Non-pigmented ciliary epithelial cell (primary cell): ENCODE measurements around the gene CBFA2T2.
"Not testable (repeated sequence)": the region's sequence is repeated elsewhere in the genome, so short reads cannot be mapped to it uniquely, and the experiment has no call there.

Experiments used
- DNase-seq: peaks from one replicate; pipeline ENCODE4 v3.0.0-alpha.2; 2010; ENCODE audit warnings: low read depth

The CBFA2T2 gene

DNA sequence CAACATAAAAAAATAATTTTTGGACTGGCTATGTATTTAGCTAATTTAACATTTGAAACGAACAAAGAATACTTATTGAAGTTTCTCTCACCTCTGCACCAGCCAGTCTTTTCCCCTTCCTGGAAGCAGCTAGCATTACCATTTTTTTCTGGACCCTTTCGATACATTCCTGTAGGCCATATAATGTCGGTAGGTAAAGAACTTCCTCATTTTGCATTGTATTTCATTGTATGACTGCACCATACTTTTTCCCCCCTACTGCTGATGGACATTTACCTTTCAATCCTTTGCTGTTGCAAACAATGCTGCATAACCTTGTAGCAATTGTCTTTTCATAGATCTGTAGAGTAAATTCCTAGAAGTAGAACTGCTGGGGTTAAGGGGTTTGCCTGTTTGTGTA is 17.6 kb downstream of the CBFA2T2 start:
- DNase-seq = no peak

DNA sequence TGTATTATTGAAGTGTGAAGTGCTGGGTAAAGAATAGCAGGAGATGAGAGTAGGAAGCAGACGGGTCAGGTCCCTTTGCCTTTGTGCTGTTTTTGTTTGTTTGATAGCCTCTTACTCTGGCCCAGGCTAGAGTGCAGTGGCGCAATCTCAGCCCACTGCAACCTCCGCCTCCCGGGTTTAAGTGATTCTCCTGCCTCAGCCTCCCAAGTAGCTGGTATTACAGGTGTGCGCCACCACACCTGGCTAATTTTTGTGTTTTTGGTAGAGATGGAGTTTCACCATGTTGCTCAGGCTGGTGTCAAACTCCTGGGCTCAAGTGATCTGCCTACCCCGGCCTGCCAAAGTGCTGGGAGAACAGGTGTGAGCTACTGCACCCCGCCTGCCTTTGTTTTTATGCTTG is 18.1 kb downstream of the CBFA2T2 start:
- DNase-seq = not testable (repeated sequence)

DNA sequence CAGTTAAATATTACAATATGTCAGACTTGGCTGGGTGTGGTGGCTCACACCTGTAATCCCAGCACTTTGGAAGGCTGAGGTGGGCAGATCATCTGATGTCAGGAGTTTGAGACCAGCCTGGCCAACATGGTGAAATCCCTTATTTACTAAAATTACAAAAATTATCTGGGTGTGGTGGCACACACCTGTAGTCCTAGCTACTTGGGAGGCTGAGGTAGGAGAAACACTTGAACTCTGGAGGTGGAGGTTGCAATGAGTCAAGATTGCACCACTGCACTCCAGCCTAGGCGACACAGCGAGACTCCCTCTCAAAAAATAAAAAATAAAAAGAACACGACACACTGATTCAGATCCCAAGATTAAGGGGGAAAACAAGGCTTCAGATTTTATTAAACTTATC is 19.2 kb downstream of the CBFA2T2 start:
- not testable (repeated sequence) for DNase-seq

DNA sequence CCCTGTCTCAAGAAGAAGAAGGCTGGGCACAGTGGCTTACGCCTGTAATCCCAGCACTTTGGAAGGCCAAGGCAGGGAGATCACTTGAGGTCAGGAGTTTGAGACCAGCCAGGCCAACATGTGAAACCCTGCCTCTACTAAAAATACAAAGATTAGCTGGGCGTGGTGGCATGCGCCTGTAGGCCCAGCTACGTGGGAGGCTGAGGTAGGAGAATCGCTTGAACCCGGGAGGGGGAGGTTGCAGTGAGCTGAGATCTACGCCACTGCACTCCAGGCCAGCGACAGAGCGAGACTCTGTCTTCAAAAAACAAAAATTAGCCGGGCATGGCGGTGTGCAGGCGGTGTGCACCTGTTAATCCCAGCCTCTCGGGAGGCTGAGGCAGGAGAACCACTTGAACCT is 22.0 kb downstream of the CBFA2T2 start:
- DNase-seq = not testable (repeated sequence)

DNA sequence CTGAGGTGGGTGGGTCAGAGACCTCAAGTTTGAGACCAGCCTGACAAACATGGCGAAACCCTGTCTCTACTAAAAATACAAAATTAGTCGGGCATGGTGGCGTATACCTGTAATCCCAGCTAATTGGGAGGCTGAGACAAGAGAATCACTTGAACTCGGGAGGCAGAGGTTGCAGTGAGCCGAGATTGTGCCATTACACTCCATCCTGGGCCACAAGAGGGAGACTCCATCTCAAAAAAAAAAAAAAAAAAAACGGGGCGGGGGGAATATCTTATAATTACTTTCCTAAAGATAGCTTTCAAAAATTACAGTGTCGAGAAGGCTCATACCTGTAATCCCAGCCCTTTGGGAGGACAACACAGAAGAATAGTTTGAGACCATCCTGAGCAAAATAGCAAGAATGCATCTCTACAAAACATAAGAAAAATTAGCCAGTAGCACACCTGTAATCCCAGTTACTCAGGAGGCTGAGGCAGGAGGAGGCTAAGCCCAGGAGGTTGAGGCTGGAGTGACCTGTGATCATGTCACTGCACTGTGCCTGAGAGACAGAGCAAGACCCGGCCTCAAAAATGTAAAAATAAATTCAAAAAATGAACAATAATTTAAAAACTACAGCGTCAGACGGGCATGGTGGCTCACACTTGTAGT is 25.8 kb downstream of the CBFA2T2 start:
- DNase-seq = no peak

DNA sequence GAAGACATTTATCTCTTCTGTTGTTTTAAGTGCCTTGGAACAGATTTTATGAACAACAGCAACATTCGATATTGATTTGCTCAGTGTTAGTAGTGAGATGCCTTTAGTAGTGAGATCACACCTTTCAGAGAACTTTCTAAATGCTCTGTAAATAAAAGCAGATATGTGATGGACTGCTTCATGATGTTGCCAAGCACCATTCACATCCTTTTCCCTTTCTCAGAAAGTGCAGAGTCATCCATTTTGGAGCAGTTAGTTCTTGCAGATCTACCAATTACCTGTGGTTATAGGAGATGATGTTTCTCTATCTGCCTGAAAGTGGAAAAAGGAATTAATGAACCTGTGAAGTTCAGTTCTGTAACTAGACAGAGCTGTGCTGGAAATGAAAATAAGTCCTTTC is 27.0 kb downstream of the CBFA2T2 start:
- DNase-seq = no peak

DNA sequence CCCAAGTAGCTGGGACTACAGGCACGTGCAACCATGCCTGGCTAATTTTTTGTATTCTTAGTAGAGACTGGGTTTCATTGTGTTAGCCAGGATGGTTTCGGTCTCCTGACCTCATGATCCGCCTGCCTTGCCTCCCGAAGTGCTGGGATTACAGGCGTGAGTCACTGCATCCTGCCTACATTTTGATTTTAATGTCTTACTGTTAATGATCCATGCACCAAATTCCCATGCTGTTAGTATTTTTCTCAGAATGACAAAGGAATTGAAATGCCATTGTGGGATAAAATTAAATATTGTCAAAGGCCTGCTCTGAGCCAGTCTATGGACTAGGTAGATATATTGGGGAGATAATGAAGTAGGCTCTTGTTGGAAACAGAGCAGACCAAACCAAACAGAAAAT is 28.2 kb downstream of the CBFA2T2 start:
- DNase-seq = peak; percentile 37

DNA sequence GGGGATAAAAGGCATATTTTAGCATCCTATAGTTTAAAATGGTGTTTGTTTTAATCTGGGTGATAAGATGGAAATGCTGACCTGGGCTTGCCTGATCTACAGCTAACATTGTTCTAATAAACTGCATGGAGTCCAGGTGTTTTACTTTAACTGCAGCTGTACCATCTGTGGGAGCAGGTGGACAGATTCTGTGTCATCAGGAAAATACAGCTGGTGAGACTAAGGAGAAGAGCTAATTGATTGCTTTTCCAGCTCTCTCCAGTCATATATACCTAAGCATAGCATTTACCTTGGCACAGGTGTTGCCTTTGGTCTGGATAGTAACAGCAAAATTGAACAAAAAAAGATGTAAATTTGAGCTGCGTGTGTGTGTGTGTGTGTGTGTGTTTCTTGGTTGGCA is 31.6 kb downstream of the CBFA2T2 start:
- DNase-seq = no peak

DNA sequence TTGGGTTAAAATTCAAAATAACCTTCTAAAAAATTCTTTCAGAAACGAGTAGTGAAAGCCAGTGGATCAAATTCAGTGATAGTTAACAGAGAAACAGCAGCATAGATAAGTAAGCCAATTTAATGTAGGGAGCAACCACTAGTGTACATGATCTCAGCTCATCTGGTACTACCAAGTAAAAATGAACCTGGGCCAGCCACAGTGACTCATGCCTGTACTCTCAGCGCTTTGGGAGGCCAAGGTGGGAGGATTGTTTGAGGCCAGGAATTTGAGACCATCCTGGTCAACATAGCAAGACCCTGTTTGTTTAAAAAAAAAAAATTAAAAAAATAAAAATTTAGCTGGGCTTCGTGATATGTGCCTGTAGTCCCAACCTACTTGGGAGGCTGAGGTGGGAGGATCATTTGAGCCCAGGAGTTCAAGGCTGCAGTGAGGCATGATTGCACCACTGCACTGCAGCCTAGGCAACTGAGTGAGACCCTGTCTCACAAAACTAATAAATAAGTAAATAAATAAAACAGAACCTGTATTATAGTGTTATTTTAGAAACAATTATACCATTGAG is 32.4 kb downstream of the CBFA2T2 start:
- DNase-seq = no peak

DNA sequence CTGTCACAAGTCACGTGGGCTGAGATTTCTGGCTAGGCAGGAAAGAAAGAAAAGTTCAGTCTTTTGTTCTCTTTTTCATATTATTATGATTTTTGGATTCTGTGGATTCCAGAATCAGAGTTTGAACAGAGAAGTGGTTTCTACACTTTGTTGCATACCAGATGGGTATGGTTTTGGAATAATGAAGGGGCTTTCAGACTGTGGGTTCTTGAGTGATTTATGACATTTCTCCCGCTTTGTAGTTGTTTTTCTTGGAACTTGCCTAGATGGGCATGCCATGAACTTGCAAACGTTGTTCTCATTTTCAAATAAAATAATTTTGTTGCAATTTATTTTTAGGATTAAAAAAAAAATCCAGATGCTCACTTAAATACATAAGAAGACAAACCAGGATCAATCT is 34.4 kb downstream of the CBFA2T2 start:
- no peak for DNase-seq

DNA sequence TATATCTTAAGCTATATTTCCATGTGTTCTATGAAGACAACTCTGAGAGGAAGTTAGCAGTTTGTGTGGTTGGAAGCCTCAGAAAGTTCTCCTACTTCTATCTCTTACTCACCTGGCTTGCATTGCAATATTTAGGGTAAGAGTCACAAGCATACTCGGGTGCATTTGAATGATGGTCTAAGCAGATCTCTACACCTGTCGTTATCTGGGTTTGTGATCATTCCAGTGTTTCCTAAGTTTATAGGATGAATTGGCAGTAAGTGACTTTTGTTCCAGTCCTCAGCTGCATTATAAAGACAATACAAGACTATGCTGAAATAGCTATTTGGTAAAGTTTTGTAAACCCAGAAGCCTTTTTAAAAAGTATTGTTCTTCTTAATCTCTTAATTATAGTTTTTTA is 36.9 kb downstream of the CBFA2T2 start:
- no peak for DNase-seq

DNA sequence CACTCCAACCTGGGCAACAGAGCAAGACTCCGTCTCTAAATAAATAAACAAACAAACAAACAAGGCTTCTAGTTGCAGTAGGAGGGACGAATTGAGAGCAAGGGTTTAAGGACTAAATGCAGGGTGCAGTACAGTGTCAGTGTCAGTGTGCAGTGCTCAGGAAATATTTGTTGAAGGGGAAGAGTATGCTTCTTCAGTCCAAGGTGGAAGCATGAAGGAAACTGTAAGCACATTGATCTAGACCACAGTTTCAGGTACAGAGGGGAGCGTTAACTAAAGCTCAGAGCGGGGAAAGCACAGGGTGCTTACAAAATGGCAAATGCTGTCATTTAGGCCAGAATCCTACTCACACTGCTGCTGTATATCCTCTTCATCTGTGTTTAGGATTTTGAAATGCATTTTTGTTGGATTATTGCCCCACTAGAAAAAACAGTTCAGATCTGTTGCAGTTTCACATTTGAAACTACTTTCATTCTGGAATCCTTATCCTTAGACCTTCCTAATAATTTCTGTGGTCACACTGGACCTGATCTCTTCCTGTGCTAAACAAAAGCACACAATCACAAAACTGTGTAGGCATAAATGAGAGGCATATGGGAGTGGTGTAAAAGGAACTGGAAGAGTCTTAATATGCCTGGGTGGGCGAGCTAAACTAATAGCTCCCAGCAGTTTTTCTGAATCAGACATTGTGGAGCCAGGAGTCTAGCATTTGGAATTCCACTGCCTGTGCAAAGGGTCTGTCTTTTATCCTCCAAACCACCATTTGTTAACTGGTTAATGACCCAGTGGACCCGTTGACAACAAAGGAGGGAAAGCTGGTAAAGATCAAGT is 41.4 kb downstream of the CBFA2T2 start:
- DNase-seq = no peak

DNA sequence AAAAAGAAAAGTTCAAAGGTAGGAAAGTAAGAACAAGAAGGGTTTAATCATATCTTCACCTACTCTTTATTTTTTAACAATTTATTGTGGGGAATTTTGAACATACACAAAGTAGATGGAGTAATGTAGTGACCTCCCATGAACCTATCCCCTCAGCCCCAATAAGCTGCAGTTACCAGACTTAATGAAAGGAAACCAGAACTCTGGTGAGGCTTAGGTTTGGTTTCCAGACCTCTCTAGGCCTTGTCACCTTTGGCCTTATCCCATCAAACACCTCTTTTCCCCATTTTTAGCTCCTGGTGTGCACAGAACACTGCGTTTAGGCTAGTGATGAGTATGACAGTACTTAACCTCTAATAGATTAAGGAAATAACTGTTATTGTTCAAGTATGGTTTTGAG is 42.0 kb downstream of the CBFA2T2 start:
- no peak for DNase-seq

DNA sequence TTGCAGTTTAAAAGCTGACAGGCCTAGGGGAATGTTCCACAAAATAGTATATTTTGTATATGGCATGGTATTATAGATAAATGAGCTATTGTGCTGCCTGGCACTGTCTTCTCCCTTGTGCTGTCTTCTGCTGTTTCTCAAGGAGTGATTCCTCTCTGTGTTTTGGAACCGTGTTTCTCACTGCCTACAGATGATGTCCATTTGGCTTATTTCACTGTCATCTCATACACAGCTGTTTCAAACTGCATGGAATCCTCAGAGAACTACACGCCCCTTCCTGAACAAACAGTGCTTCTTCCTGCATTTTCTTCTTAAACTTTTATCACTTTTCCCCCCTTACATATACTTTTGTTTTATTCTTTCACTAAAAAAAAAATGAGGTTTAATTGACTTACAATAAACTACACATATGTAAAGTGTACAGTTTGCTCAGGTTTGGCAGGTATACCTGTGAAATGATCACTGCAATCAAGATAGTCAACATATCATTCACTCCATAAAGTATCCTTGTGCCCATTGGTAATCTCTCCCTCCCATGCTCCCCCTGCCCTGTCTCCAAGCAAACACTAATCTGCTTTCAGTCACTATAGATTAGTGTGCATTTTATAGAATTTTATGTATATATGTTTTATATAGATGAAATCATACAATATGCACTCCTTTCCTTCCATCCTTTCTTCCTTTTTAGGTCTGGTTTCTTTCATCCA is 43.0 kb downstream of the CBFA2T2 start:
- DNase-seq = no peak

DNA sequence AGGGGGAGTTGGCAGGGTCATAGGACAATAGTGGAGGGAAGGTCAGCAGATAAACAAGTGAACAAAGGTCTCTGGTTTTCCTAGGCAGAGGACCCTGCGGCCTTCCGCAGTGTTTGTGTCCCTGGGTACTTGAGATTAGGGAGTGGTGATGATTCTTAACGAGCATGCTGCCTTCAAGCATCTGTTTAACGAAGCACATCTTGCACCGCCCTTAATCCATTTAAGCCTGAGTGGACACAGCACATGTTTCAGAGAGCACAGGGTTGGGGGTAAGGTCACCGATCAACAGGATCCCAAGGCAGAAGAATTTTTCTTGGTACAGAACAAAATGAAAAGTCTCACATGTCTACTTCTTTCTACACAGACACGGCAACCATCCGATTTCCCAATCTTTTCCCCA is 45.8 kb downstream of the CBFA2T2 start:
- not testable (repeated sequence) for DNase-seq

DNA sequence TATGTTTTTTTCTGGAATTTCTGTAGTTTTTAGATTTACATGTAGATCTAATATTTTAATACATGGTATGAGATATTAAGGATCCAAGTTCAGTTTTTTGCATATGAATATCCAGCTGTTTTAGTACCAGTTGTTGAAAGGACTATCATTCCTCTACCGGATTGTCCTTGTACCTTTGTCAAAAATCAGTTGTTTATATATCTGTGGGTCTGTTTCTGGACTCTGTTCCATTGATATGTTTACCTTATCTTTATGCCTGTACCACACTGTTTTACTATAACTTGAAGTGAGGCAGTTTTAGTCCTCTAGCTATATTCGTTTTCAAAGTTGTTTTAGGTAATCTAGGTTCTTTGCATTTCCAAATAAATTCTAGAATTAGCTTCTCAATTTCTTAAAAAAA is 47.7 kb downstream of the CBFA2T2 start:
- no peak for DNase-seq

DNA sequence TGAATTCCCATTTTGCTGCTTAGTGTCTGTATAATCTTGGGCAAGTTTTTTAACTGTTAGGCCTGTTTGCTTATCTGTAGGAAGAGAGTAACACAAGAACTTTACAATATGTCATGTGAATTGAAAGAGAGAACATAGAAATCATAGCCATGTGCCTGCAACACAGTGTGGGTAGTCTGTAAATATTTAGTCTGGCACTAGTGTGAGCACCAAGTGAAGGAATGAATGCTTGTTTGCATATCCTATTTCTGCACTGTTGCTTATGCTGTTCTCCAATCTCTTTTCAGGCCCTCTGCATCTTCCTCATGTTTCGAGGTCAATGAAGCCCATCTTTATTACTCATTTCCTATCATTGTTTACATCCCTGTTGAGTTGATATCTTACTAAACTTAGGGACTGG is 49.2 kb downstream of the CBFA2T2 start:
- no peak for DNase-seq

DNA sequence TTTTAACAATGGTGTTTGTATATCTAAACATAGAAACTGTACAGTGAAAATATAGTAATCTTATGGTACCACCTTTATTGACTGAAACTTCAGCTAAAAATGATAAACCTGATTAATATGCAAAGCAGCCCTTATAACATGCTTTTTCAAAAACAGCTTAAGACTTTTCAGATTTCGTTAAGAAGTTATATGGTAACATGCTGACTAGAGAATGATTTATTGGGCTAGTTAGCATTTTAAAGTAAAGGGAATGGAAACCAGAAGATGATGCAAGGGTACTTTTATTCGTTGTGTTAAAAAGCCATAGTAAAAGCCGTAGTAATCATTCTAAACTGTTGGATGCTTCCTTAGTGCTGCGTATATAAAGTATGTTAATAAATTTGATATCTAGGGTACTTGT is 50.5 kb downstream of the CBFA2T2 start:
- DNase-seq = no peak

DNA sequence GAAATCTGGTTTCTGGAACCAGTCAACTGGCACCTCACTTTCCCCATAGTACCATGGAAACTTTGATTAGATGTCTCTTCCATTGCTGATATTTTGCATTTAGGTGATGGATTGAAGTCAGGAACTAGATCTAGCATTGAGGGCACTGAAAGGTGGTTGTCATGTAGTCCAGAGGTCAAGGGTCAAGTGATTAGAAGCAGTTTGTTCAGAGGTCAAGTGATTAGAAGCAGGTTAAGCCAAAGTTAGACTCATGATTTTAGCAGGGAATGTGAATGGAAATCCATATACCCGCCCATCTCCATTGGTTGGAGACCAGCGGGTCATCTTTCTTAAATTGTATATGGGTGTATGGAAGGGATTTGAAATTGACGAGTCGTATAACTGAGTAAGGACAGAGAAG is 51.2 kb downstream of the CBFA2T2 start:
- DNase-seq = no peak

DNA sequence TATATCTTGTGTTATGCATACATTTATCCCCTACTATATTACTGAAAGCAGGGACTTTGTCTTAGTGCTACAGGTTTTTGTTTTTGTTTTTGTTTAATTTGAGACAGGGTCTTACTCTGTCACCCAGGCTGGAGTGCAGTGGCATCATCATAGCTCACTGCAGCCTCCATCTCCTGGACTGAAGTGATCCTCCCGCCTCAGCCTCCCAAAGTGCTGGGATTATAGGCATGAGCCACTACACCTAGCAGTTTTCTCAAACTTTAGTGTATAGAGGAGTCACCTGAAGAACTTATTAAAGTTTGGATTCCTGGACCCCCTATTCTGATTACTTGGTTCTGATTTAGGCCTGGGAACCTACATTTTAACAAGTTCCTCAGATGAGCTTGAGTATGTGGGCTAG is 51.9 kb downstream of the CBFA2T2 start:
- no peak for DNase-seq

DNA sequence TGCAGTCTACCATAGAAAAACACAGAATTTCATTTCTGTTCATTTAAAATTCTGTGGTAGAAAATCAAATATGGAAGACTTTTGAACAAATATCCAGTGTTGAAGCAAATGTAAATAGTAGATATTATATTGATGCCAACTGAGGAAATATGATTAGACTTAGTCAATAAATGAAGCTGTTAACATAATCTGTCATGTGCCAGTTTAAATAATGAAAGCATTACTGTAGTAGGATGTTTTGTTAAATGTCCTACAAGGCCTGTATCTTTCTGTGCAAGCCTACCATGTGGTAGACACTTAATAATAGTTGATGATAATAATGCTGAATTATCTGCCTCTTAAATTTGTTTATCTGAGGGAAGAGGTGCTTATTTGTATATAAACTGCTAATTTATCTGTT is 55.9 kb downstream of the CBFA2T2 start:
- no peak for DNase-seq

DNA sequence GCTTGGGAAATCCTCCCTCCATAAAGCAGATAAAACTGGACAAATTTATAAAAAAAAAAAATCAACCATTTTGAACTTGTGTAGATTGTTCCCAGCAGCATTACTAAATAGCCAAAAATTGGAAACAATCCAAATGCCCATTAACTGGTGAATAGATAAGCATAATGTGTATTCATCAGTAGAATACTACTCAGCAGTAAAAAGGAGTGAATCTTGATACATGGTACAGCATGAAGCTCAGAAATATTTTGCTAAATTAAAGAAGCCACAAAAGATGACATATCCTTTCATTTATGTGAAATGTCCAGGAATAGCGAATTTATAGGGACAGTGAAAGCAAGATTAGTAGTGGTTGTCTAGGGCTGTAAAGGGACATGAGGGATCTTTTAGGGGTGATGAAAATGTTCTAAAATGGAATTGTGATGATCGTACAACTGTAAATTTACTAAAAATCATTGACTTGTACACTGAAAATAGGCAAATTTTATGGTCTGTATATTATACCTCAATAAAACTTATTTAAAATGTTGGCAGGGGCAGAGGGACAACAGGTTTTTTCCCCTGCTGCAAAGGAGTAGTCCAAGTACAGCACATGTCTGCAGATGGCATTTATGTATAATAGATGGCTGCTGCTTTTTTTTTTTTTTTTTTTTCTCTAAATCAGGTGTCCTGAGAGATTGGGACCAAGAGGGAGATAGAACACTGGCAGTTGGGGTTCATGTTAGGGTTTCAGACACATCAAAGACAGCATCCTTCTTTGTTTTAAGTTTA is 59.5 kb downstream of the CBFA2T2 start:
- DNase-seq = no peak
